ENCODE measurements around the gene SLC25A30. TPM values are rescaled to one million over a fixed set of nuclear protein-coding genes. Genes with fewer than 3 reads are reported as not detected.

The SLC25A30 gene
- total RNA-seq, 2 donors from 2014 or later, result 9.2 TPM

DNA sequence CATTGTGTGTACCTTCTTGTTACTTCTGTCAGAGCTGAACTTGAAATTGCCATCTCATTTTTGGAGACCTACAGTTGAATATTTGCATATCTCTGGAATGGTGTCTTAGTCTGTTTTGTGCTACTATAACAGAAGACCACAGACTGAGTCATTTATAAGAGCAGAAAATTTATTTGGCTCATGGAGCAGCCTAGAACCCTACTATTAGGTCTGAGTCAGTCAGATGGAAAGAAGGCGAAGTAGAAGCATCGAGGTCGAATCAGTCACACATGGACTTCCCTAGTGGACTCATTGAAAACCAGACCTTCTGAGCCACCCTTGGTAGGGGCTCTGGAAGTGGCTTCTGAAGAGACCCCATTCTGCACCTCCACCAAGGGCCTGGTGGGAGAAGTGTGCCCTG is 43.3 kb downstream of the SLC25A30 start:
- Histone ChIP-seq H3K4me1 (no peaks in the 10 kb centered on the region), H3K27me3 (no peaks in the 10 kb centered on the region), H3K9ac (ENCODE audit: low read depth in 2 of 2, low read length in 2 of 2) (no peak overlapping the region), H3K4me3 (no peak overlapping the region), H3K9me3 (no peaks in the 10 kb centered on the region), H3K27ac (no peak overlapping the region), H3K36me3 (no peaks in the 10 kb centered on the region)
- TF ChIP-seq, protein P1, sequence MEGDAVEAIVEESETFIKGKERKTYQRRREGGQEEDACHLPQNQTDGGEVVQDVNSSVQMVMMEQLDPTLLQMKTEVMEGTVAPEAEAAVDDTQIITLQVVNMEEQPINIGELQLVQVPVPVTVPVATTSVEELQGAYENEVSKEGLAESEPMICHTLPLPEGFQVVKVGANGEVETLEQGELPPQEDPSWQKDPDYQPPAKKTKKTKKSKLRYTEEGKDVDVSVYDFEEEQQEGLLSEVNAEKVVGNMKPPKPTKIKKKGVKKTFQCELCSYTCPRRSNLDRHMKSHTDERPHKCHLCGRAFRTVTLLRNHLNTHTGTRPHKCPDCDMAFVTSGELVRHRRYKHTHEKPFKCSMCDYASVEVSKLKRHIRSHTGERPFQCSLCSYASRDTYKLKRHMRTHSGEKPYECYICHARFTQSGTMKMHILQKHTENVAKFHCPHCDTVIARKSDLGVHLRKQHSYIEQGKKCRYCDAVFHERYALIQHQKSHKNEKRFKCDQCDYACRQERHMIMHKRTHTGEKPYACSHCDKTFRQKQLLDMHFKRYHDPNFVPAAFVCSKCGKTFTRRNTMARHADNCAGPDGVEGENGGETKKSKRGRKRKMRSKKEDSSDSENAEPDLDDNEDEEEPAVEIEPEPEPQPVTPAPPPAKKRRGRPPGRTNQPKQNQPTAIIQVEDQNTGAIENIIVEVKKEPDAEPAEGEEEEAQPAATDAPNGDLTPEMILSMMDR (IDR thresholded peaks at IDR 0.05), result no peak
- intact Hi-C loops (cut with DNase I), result no loop called here
- DNase-seq, result no peak

DNA sequence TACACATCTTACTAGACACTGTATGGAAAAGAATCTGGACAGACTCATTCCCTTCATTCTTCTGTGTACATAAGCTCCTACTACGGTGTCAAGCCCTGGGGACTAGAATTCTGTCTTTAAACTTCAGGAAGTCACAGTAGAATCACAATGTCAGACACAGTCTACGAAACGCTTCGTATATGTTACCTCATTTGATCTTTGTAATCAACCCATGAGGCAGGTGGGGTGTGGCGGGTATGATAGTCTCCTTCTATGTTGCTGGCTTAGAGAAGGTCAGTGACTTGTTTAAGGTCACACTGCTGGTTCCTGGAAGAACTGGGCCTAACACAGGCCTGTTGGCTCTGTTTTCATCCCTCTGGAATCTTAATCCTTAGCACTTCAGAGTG is 45.0 kb downstream of the SLC25A30 start:
- Histone ChIP-seq H3K9ac (ENCODE audit: low read depth in 2 of 2, low read length in 2 of 2) (no peak overlapping the region), H3K27me3 (no peaks in the 10 kb centered on the region), H3K27ac (no peak overlapping the region), H3K36me3 (no peaks in the 10 kb centered on the region), H3K9me3 (no peaks in the 10 kb centered on the region), H3K4me1 (no peaks in the 10 kb centered on the region), H3K4me3 (no peak overlapping the region)
- TF ChIP-seq, protein P1 (IDR thresholded peaks at IDR 0.05), result no peak
- DNase-seq, result peak; percentile 51
- intact Hi-C loops (cut with DNase I), result no loop called here

DNA sequence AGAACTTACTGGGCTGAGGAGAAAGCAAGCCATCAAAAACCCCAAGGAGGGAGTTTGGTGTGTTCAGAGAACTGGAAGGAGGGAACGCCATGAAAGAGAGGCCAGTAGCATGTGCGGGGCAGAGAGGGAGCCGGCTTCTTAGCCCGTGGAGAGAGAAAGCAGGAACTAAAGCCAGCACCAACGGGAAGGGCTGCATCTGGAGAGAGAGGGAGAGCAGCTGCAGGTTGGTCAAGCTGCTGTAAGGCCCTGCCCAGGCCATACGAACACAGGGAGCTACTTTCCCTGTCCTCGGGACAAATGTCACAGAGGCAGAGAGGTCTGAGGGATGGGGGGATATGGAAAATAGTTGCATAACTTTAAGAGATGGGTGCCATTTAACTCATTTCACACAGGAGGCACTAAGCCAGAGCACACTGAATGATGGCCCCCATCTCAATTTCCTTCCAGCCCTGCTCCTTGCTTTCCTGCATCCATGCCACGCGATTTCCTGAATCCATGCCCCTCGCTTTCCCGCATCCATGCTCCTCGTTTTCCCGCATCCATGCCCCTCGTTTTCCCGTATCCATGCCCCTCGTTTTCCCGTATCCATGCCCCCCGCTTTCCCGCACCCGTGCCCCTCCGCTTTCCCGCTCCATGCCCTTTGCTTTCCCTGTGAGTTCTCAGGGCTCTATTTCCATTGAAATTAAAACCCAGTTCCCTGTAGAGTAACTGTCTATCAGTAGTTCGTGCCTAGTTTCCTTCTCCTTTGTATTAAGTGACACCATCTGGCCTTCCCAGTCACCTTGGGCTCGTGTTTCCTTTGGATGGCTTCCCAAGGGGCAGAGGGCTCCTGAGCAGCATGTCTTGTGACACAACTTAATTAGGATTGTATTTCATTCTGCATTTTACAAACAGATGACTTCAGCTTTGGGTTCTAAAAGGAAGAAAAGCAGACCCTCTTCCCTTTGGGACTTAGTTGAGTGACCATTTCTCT is 45.7 kb downstream of the SLC25A30 start:
- intact Hi-C loops (cut with DNase I), result no loop called here
- TF ChIP-seq, protein P1 (IDR thresholded peaks at IDR 0.05), result no peak
- Histone ChIP-seq H3K9ac (ENCODE audit: low read depth in 2 of 2, low read length in 2 of 2) (no peak overlapping the region), H3K4me1 (no peaks in the 10 kb centered on the region), H3K4me3 (no peak overlapping the region), H3K9me3 (no peaks in the 10 kb centered on the region), H3K27me3 (no peaks in the 10 kb centered on the region), H3K36me3 (no peaks in the 10 kb centered on the region), H3K27ac (no peak overlapping the region)
- DNase-seq, result no peak

DNA sequence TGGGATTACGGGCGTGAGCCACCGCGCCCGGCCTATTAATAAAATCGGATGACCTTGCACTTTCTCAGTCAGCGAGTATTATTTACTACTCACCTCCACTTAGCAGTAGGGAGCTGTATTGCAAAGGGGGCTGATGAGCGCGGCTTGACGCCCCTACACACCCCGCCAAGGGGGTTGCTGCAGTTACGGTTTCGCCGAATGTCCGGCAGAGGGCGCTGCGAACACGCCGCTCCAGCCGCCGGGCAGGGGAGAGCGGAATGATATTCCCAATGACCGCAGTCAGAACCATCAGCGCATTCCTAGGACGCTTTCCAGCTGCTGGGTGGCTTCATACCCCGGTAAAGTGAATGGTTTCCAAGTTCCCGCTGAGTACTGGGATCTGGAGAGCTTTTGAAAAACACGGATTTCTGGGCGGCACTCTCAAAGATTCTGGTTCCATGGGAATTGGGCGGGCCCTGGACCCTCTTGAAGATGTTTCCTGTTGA is 47.2 kb downstream of the SLC25A30 start:
- no peaks in the 10 kb centered on the region for H3K4me1 ChIP-seq
- H3K9me3 ChIP-seq, result no peaks in the 10 kb centered on the region
- H3K36me3 ChIP-seq, result no peaks in the 10 kb centered on the region
- DNase-seq, result peak; percentile 62
- no peak overlapping the region for H3K4me3 ChIP-seq
- intact Hi-C loops (cut with DNase I), result no loop called here
- TF ChIP-seq, protein P1 (IDR thresholded peaks at IDR 0.05), result peak; percentile 94
- no peaks in the 10 kb centered on the region for H3K27me3 ChIP-seq
- no peak overlapping the region for H3K27ac ChIP-seq
- no peak overlapping the region for H3K9ac ChIP-seq (ENCODE audit: low read depth in 2 of 2, low read length in 2 of 2)

DNA sequence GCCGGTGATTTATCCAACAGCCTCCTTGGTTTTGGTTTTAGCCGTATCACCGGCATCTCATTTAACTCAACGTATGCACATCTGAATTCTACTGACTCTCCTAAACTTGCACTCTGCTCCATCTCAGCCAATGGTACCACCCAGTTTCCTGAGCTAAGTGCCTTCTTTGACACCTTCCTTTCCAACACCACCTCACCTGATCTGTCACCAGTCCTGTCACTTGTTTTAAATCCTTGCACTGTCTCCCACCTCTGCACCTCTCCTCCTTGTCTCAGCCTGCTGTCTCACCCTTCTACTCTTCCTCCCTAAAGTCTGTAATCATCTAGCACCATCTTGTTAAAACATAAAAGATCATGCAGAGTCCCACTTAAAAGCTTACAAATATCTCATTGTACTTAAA is 49.1 kb downstream of the SLC25A30 start:
- Histone ChIP-seq H3K4me3 (no peak overlapping the region), H3K27ac (no peak overlapping the region), H3K4me1 (no peaks in the 10 kb centered on the region), H3K36me3 (no peaks in the 10 kb centered on the region), H3K9me3 (no peaks in the 10 kb centered on the region), H3K27me3 (no peaks in the 10 kb centered on the region), H3K9ac (ENCODE audit: low read depth in 2 of 2, low read length in 2 of 2) (no peak overlapping the region)
- intact Hi-C loops (cut with DNase I), result no loop called here
- TF ChIP-seq, protein P1 (IDR thresholded peaks at IDR 0.05), result no peak
- no peak for DNase-seq
